Right ventricle myocardium inferior (tissue), 1 donor: Measurements from ENCODE around the gene CXCR5. TPM values are rescaled to one million over a fixed set of nuclear protein-coding genes. Genes with fewer than 3 reads are reported as not detected.
"Not testable (repeated sequence)": the region's sequence is repeated elsewhere in the genome, so short reads cannot be mapped to it uniquely, and the experiment has no call there.

Experiments
- ATAC-seq: fragments of 200-7000 bp; cut with Tn5 transposase; one replicate; pipeline ENCODE4 v1.9.1; 2020; ENCODE audit warnings: mild to moderate bottlenecking, moderate library complexity
- DNase-seq: peaks from one replicate; pipeline ENCODE4 v3.0.0; 2021; ENCODE audit errors: missing footprints
- intact Hi-C: fragments of 100-400 bp; cut with DNase I; formaldehyde crosslinking; loops from one replicate; pipeline ENCODE4 v1.11.0; 2022
- long read RNA-seq: library from polyadenylated mRNA; unstranded; transcript quantifications from one replicate; pipeline ENCODE4 v2.0.0, GENCODE V29; 2021
- total RNA-seq: library from RNA; stranded (reverse); fragmentation: NEBNext Ultra II Directional; extraction: Animal tissue kit (Norgen Biotek cat#: 25700); gene quantifications from one replicate; pipeline ENCODE4 v1.2.1, GENCODE V29; 2021
- donor health status: DM: no; HTN: yes; CAD: no; lungs with severe emphysema.

CXCR5 gene
- total RNA-seq: not detected
- long read RNA-seq, partial matches to known transcripts: 0 of 1 reads
- long read RNA-seq, other reads (novel, unspliced or antisense): 1 of 1 reads

DNA sequence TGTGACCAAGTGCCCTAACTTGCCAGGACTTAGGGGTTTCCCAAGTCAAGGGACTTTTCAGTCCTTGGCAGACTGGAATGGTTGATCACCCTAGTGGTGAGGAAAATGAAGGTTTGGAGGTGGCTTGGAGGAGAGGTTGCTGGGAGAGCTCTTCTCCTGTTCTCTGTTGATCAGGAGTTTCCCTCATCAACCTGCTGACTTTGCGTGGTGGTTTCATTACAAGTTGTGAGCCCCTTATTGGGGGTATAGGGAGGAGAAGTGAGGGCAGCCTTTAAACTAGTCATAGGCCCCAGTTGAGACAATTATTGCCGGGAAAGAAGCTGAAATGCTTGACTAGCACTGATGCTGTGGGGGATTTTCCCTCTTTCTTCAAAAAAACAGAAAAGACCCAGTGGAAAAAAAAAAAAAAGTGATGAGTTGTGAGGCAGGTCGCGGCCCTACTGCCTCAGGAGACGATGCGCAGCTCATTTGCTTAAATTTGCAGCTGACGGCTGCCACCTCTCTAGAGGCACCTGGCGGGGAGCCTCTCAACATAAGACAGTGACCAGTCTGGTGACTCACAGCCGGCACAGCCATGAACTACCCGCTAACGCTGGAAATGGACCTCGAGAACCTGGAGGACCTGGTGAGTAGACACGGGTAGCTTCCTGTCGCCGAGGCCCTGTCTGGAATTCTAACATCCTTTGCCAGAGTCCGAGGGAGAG lies at the start of gene CXCR5:
TSS of gene CXCR5 (plus strand) at position 525 of the 704 bp plus-strand sequence. CDS start at position 575, 50 bp downstream.
- intact Hi-C loops: no loop called here

DNA sequence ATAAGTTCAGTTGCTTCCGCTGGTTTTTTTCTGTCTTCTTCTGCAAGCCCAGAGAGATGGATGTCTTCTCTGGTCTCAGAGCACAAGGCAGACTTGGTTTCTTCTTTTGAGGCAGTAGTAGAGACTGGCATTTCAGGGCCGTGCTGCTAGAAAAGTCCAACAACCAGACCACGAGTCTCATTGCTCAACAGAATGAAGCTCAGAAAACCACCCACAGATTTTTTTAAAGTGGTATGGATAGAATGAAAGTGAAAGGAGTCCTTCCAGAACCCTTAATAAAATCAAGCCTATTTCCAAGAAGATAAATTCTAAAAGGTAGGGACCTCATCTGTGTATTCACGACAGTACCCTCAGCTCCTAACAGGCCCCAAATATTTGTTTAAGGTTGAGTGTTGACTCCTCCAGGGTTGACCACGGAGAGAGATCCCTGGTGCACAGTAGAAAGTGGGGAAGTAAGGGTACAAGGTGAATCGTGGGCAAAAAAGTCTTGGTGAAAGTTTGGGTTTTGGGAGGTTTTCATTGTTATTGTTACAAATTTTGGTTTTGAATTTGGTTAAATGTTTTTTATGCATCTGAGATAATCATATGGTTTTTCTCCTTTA lies 49.2 kb upstream of the CXCR5 start:
- no peak for ATAC-seq
- intact Hi-C loops: no loop called here
- DNase-seq: no peak

More for the DNA sequence above, at the start of gene CXCR5:
- DNase-seq (no peak), ATAC-seq (no peak)

GRCh38 chr11:118837868-118838267 lies 45.8 kb upstream of the CXCR5 start:
- intact Hi-C loops: no loop called here
- DNase-seq (no peak), ATAC-seq (no peak)

DNA sequence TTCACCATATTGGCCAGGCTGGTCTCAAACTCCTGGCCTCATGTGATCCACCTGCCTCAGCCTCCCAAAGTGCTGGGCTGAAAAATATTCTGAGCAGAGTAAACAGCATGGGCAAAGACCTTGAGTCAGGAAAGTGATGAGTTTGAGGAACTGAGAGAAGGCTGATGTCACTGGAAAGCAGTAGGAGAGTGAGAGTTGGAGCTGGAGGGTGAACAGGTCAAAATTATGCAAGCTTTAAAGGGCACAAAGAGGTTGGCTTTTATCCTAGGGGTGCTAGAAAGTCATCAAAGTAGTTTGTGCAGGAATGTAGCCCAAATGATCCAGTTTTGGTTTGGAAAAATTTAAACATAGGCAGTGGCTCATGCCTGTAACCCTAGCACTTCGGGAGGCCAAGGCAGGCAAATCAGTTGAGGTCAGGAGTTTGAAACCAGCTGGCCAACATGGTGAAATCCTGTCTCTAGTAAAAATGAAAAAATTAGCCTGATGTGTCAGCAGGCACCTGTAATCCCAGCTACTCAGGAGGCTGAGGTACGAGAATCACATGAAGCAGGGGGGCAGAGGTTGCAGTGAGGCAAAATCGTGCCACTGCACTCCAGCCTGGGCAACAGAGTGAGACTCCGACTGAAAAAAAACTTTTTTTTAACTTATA lies 44.7 kb upstream of the CXCR5 start:
- intact Hi-C loops: no loop called here
- DNase-seq (no peak), ATAC-seq (no peak)

GRCh38 chr11:118841469-118842242 lies 42.0 kb upstream of the CXCR5 start:
- intact Hi-C loops: no loop called here
- DNase-seq: no peak
- no peak for ATAC-seq

- ATAC-seq (no peak), DNase-seq (no peak)
- intact Hi-C loops: no loop called here
Observed at GRCh38 chr11:118842369-118842768, 41.3 kb upstream of the CXCR5 start.

DNA sequence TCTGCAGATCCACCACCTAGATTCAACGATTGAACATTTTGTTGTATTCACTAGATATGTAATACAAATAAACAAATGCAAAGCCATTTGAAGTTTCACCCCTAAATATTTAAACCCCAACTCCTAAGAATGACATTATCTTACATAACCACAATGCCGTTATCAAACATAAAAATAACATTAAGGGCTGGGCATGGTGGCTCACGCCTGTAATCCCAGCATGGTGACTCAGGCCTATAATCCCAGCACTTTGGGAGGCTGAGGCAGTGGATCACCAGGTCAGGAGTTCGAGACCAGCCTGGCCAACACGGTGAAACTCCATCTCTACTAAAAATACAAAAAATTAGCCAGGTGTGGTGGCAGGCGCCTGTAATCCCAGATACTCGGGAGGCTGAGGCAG lies 40.8 kb upstream of the CXCR5 start:
- DNase-seq, ATAC-seq, intact Hi-C loops: not testable (repeated sequence)

DNA sequence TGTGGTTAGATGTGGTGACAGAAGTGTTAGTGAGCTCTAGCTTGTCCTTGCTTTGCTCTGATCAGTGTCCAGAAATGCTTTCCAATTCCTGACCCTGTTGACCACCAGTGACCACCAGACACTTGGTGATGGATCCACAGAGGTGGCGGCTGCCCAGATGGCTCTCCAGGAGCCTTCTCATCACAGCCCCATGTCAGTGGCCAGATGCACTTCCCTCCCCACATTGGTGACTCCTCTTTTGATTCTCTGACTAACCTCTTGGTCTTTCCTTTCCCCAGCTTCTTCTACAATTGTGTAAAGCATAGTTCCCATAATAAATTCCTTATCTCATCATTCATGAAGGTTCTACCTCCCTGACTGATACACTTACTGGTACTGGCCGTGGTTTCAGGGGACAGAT lies 40.1 kb upstream of the CXCR5 start:
- DNase-seq (no peak), ATAC-seq (no peak)
- intact Hi-C loops: no loop called here

- ATAC-seq (no peak), DNase-seq (no peak)
- intact Hi-C loops: no loop called here
Observed at GRCh38 chr11:118845369-118845768, 38.3 kb upstream of the CXCR5 start.

DNA sequence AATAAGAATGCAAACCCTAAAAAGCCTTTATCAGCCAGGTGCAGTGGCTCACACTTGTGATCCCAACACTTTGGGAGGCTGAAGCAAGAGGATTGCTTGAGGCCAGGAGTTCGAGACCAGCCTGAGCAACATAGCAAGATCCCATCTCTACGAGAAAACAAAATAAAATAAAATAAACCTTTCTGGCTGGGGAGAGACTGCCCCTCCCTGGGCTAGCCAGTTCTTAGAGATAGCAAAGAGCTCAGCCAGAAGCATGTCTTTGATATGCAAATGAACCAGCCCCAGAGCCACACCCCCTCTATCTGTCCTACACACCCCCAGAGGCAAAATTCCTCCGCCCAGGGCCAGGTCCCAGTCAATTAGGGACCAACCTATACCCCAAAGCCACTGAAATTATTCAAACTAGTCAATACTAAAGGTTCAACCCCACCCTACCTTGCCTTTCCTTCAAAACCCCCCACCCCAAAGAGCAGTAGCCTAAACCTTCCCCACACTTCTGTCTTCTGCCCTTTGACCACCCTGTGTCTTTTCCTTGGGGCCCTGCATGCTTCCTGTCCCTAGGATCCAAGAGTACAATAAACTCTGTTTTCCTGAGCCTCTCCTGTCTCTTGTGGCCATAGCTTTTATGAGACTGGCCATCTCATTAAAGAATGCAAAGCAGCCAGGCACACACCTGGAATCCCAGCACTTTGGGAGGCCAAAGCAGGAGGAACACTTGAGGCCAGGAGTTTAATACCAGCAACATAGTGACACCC lies 37.3 kb upstream of the CXCR5 start:
- DNase-seq: no peak
- intact Hi-C loops: no loop called here
- ATAC-seq: no peak

DNA sequence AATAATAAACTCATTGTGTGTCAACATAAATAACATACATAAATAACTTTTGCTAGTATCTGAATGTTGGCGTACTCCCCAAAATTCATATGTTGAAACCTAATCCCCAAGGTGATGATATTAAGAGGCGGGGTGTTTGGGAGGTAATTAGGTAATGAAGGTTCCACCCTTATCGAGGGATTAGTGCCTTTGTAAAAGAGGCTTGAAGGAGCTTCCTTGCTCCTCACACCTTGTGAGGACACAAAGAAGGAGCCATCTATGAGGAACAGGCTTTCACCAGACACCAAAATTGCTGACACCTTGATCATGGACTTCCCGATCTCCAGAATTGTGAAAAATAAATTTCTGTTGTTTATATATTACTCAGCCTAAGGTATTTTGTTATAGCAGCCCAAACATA lies 33.9 kb upstream of the CXCR5 start:
- intact Hi-C loops: no loop called here

DNA sequence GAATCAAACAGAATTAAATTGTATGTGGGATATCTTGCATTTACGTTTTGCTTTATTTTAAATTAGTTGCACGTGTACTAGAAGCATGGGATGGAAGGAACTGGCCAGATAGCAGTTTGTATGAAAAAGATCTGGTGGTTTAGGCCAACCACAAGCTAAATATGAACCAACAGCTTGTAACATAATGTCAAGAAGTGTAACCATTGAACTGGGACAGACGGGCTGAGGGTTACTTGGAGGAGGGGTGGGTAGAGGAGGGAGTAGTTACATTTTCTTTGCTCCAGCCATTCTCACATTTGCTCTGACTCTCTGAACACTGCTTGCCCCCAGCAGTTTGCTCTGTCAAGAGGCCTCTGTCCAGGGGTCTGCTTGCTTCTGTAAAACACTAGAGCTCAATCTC lies 31.7 kb upstream of the CXCR5 start:
- intact Hi-C loops: no loop called here
- no peak for DNase-seq
- ATAC-seq: no peak

More for the DNA sequence above, 33.9 kb upstream of the CXCR5 start:
- ATAC-seq (no peak), DNase-seq (no peak)

- DNase-seq (no peak), ATAC-seq (no peak)
- intact Hi-C loops: no loop called here
Observed at GRCh38 chr11:118853678-118854077, 30.0 kb upstream of the CXCR5 start.

DNA sequence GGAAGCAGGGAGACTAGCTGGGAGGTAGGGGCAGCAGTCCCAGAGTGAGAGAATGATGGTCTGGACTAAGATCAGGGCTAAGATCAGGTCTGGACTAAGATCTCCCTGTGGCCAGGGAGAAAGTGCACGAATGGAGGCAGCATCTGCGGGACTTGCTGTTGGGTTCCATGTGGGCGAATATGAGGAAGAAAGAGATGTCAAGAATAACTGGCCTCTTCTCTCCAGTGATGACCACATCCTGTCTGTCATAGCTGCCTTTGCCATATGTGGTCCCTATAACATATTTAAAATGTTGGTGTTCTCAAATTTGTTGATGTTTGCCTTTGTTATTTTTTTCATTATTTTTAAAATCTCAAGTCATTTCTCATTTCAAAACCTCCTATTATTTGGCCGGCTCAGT lies 27.4 kb upstream of the CXCR5 start:
- DNase-seq (no peak), ATAC-seq (no peak)
- intact Hi-C loops: no loop called here

GRCh38 chr11:118857385-118857784 lies 26.3 kb upstream of the CXCR5 start:
- DNase-seq: no peak

GRCh38 chr11:118859973-118860372 lies 23.7 kb upstream of the CXCR5 start:
- intact Hi-C loops: no loop called here
- no peak for ATAC-seq
- no peak for DNase-seq

More at GRCh38 chr11:118857385-118857784, 26.3 kb upstream of the CXCR5 start:
- no peak for ATAC-seq
- intact Hi-C loops: no loop called here

DNA sequence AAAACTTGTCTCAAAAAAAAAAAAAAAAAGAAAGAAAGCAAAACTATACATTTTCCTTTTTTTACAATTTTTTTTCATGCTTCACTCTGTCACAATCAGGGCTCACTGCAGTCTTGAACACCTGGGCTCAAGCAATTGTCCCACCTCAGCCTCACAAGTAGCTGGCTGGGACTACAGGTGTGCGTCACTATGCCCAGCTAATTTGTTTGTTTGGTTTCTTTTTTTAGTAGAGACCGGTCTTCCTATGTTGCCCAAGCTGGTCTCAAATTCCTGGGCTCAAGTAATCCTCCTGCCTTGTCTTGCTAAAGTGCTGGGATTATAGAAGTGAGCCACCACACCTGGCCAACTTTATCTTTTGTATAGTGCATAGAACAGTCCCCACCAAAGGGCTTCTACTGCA lies 15.0 kb upstream of the CXCR5 start:
- intact Hi-C loops: no loop called here
- ATAC-seq: no peak
- DNase-seq: no peak
